Measurements from ENCODE around the gene ZNF318.
A peak's percentile ranks its signal among the peaks of the same experiment; 100 is the strongest.
"Not testable (repeated sequence)": the region's sequence is repeated elsewhere in the genome, so short reads cannot be mapped to it uniquely, and the experiment has no call there.

Gene ZNF318

GRCh38 chr6:43369174-43370002 is at the start of gene ZNF318:
Gene ZNF318 (minus strand): TSS chr6:43369647. CDS start chr6:43369365, 282 bp downstream.
- DNase-seq, result peak; percentile 86

GRCh38 chr6:43416935-43417334 is 47.5 kb upstream of the ZNF318 start:
- DNase-seq, result no peak

GRCh38 chr6:43415275-43415674 is 45.8 kb upstream of the ZNF318 start:
- DNase-seq, result not testable (repeated sequence)

DNA sequence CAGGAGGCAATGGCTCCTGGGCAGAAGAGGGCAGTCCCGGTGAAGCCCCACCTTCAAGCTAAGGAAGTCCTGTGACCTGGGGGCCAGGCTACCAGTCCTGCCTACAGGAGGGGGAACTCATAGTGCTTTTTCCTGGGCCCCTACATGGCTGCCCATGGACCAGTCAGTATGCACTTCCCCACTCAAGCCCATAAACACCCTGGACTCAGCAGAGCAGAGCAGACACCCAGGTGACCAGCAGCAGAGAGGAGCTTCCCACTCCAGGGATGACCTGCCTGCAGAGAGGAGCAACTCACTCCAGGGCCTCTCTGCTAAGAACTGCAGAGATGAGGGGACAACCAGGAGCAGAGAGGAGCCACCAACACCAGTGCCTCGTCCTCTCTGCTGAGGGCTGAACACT is 43.6 kb upstream of the ZNF318 start:
- DNase-seq, result no peak

- no peak for DNase-seq
These were observed 43.1 kb upstream of the ZNF318 start for GRCh38 chr6:43412541-43412940.

- DNase-seq, result not testable (repeated sequence)
These were observed 41.3 kb upstream of the ZNF318 start for GRCh38 chr6:43410776-43411175.

DNA sequence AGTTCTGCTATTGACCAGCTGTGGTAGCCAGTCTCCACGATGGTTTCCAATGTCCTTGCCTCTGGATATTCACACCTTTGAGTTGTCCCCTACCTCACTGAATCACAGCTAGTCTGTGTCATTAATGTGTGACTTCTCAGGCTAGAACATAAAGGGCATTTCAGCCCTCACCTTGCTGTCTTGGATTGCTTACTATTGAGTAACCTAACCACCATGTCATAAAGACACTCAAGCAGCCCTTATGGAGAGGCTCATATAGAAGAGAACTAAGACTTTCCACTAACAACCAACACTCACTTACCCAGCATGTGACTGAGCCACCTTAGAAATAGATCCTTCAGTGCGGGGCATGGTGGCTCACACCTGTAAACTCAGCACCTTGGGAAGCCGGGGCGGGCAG is 38.8 kb upstream of the ZNF318 start:
- DNase-seq, result no peak

DNA sequence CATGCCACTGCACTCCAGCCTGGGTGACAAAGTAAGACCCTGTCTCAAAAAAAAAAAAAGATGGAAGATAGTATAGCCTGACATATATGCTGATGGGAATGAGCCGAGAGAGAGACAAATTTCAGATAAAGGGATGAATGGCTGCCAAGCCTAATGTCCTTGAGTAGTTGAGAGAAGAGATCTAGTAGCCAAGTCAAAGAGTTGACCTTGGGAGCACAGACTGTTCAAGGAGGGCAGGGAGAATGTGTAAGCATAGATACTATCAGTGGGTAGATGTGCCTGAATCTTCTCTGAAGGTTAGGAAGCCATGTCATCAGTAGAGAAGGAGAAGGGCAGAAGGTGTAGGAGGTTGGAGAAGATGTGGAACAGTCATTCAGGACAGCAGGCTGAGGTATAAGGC is 37.8 kb upstream of the ZNF318 start:
- no peak for DNase-seq

DNA sequence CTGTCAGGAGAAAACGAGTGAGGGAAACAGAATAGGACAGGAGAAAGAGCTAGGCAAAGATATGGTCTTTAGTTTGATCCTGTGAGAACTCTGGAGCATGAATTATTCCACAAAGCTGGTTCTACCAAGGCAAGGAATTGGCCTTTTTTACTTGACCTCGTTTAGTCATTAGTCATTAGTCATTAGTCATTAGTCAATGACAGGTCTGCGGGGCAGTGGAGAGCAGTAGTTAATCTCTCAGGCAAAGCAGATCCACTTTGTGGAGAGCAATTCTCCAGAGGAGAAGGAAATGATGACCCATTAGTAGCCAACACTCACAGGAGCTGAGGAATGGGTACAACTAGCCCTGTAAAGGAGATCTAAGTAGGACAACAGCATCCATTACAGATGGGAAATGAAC is 35.9 kb upstream of the ZNF318 start:
- DNase-seq, result no peak

- no peak for DNase-seq
These were observed 33.4 kb upstream of the ZNF318 start for GRCh38 chr6:43402820-43403219.

- DNase-seq, result no peak
These were observed 32.3 kb upstream of the ZNF318 start for GRCh38 chr6:43401730-43402129.

- DNase-seq, result no peak
These were observed 30.6 kb upstream of the ZNF318 start for GRCh38 chr6:43399932-43400487.

DNA sequence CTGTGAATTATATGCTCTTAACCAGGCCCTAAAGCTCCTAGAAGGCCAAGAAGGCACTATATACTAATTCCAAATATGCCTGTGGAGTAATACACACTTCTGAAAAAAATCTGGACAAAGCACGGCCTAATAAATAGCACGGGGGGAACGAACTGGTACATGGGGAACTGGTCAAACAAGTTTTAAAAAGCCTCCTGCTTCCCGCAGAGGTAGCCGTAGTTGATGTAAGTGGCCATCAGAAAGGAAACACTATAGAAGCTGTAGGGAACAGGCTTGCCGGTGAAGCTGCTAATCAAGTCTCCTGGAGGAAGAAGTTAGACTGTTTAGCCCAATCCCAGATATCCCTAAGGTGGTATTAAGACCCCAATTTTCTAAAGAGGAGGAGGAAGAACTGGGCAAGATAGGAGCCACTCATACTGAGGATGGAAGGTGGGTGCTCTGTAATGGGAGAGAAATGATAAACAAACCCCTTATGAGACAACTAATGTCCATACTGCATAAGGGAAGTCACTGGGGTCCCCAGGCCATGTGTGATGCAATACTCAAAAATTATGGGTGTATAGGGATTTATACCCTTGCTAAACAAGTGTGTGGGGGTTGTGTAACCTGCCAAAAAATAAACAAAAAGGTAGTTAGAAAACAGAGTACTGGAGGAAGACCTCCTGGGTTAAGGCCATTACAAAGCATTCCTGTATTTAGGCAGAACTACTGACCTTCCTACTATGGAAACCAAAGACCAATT is 27.1 kb upstream of the ZNF318 start:
- DNase-seq, result no peak

GRCh38 chr6:43395776-43396175 is 26.3 kb upstream of the ZNF318 start:
- DNase-seq, result no peak

- no peak for DNase-seq
These were observed 25.5 kb upstream of the ZNF318 start for GRCh38 chr6:43394982-43395381.

GRCh38 chr6:43393602-43394001 is 24.2 kb upstream of the ZNF318 start:
- DNase-seq, result no peak

DNA sequence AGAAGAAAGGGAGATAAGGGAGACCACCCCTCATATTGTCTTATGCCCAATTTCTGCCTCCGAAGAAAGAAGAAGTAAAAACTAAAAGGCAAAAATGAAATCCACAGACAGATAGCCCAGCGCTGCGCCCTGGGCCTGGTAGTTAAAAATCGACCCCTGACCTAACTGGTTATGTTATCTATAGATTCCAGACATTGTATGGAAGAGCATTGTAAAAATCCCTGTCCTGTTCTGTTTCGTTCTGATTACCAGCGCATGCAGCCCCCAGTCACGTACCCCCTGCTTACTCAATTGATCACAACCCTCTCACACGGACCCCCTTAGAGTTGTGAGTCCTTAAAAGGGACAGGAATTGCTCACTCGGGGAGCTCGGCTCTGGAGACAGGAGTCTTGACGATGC is 23.7 kb upstream of the ZNF318 start:
- DNase-seq, result not testable (repeated sequence)

DNA sequence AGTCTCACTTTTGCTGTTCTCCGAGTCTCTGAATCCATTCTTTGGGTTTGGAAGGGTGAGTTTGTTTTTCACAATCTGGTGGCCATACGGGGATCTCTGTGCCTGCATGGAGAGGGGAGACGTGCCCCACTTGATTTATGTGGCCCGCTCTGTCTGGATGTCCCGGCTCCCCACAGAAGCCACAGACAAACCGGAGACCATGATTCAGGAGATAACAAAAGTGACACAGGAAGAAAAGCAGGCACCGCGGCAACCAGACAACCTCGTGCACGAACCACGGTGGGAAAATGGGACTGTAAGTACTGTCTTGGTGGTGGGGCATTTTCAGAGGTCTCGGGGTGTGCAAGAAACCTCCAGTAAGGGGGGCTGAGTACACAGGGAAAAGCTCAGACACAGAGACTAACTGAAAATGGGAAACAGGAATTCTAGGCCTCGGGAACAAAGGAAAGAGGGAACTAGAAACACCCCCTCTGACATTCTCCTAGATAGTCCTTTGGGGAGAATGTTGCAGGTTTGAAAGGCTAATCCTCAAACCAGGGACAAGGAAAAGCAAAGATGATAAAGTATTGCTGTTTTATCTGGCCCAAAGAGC is 22.1 kb upstream of the ZNF318 start:
- DNase-seq, result no peak

DNA sequence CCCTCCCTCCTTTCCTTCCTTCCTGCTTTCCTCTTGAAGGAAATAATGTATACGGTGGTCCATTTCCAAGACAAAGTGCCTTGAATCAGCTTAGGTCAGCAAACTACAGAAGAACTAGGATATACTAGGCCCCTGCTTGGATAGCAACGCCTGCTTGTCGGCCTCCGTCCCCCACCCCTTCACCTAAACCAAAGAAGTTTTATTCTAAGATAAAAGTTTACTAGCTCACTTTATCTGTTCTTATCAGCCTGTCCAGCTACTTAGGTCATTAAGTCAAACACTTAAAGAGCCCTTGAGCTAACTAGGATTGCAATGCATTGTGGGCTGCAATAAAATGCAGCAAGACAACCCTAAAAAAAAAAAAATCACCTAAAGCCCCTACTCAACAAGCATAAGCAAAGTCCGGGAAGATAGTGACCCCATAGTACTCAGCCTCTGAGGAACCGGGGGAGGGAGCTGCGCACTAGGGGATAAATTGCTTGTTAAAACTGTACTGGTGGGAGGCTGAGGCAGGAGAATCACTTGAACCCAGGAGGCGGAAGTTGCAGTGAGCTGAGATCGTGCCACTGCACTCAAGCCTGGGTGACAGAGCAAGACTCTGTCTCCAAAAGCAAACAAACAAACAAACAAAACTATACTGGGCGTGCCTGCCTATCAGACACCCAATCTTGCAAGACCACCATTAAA is 21.4 kb upstream of the ZNF318 start:
- not testable (repeated sequence) for DNase-seq

DNA sequence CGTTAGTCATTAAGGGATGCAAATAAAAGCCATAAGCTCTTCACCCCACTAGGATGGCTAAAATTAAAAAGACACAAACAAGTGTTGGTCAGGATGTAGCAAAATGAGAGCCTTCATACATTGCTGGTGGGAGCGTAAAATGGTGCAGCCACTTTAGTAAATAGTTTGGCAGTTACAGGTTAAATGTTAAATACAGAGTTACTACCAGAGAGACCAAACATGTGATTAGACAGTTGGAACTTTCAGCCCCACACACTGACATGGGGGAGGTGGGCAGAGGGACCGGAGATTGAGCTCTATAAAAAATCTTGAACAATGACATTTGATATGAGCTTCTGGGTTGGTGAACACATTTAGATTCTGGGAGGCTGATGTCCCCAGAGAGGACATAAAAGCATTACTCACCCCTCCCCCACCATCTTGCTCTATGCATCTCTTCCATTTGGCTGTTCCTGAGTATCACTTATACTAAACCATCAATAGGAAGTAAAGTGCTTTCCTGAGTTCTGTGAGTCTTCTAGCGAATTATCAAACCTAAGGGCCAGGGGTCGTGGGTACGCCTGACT is 20.4 kb upstream of the ZNF318 start:
- no peak for DNase-seq

- peak; percentile 7 for DNase-seq
These were observed 17.0 kb upstream of the ZNF318 start for GRCh38 chr6:43386492-43386891.

DNA sequence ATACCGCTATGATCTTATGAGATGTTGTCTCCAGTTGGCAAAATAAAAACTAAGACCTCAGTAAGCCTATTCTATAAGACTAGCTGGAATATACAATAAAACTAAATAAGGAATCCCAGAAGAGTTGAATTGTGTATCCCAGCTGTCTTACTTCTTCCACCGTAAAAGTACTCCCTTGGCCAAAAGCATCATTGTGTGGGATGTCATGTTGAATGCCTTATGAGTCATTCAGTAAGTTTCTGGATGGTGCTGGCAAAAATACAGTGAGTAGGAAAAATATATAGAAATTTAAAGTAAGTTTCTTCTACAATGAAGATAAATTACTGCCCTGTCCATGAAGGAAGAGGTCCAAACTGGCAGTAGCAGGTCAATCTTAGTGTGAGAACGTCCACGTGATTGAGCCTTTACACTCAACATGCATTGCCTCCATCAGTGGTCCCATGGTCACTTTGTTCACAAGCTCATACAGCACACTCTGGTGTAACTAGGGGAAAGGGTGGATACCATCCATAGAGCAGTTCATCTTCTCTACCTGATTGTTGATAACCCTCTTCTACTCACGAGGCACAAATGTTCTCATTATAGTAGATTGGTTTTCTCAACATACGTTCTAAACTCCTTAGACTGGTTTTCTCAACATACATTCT is 13.7 kb upstream of the ZNF318 start:
- no peak for DNase-seq
